GM12878 (cell line): Measurements from ENCODE around the gene RAB11FIP2. TPM values are rescaled to one million over a fixed set of nuclear protein-coding genes. Genes with fewer than 3 reads are reported as not detected.

Experiments
- ATAC-seq: fragments of 200-7000 bp; cut with Tn5 transposase; 3 replicates; pipeline ENCODE4 v1.9.1; 2020; ENCODE audit warnings: mild to moderate bottlenecking, moderate library complexity
- BruUV-seq: library from RNA; stranded (reverse); fragments of 400-500 nt; replicated peaks from 2 replicates; lab custom pipeline; 2021; lab: Mats Ljungman, UMichigan
- CTCF ChIA-PET: fragments of 300-600 bp; sonication (Branson Sonifier 250); formaldehyde crosslinking; extraction: SDS; loops from one replicate; lab custom pipeline; 2021; ENCODE audit warnings: inconsistent platforms; lab: Yijun Ruan, JAX
- POLR2A ChIA-PET: fragments of 350-600 bp; formaldehyde crosslinking; extraction: SDS; loops from one replicate; lab custom pipeline; 2021; ENCODE audit warnings: inconsistent platforms; lab: Charles Lee
- RAD21 ChIA-PET: fragments of 300-600 bp; sonication (Branson Sonifier 250); formaldehyde crosslinking; loops from one replicate; lab custom pipeline; 2023; ENCODE audit warnings: antibody characterized with exemption; ENCODE audit not compliant: unreplicated experiment; lab: Charles Lee
- SMC1A ChIA-PET: fragments of 300-600 bp; sonication (Branson Sonifier 250); formaldehyde crosslinking; loops from one replicate; lab custom pipeline; 2023; ENCODE audit not compliant: unreplicated experiment, uncharacterized antibody; lab: Charles Lee
- DNase-seq: peaks from one replicate; pipeline ENCODE4 v3.0.0-alpha.2; 2011; ENCODE audit warnings: low read depth, low spot score
- FAIRE-seq: peaks from 3 replicates; lab custom pipeline; 2011; peaks lifted over from hg19 to GRCh38; lab: Jason Lieb, UNC
- H2AFZ ChIP-seq: 2 replicates; pipeline ENCODE4 v1.6.0; 2011; ENCODE audit warnings: low read depth, low read length, control low read depth; ENCODE audit not compliant: control insufficient read depth
- H3K27ac ChIP-seq: 2 replicates; pipeline ENCODE4 v1.5.1; 2011; ENCODE audit warnings: control low read depth; ENCODE audit not compliant: control insufficient read depth, insufficient read depth
- H3K27me3 ChIP-seq, 2 experiments: replicated peaks in 1 of 2; 2 replicates each; pipeline versions ENCODE4 v1.6.0 to v1.6.1; 2011; ENCODE audit warnings: low read length in 1 of 2; ENCODE audit not compliant: control insufficient read depth in 2 of 2, insufficient read depth in 2 of 2
- H3K36me3 ChIP-seq, 2 experiments: 2 replicates each; pipeline ENCODE4 v1.5.1; 2011; ENCODE audit warnings: low read length in 1 of 2; ENCODE audit not compliant: control insufficient read depth in 2 of 2, insufficient read depth in 2 of 2
- H3K4me1 ChIP-seq: 2 replicates; pipeline ENCODE4 v1.6.1; 2011; ENCODE audit warnings: mild to moderate bottlenecking, low read length, moderate library complexity, mixed read lengths; ENCODE audit not compliant: control insufficient read depth, insufficient read depth
- H3K4me2 ChIP-seq: 2 replicates; pipeline ENCODE4 v1.6.0; 2011; ENCODE audit warnings: control low read depth; ENCODE audit not compliant: control insufficient read depth, insufficient read depth
- H3K4me3 ChIP-seq: fragments of 200-600 bp; sonication (generic); 2 replicates; pipeline ENCODE4 v1.5.1; 2016
- H3K79me2 ChIP-seq: 2 replicates; pipeline ENCODE4 v1.6.0; 2011; ENCODE audit warnings: low read length; ENCODE audit not compliant: control insufficient read depth, insufficient read depth
- H3K9ac ChIP-seq: 2 replicates; pipeline ENCODE4 v1.8.0; 2011; ENCODE audit warnings: low read length, control low read depth, mixed read lengths; ENCODE audit not compliant: control insufficient read depth, insufficient read depth
- H3K9me3 ChIP-seq: replicated peaks from 3 replicates; pipeline ENCODE4 v1.5.1; 2011; ENCODE audit warnings: mild to moderate bottlenecking, low read length; ENCODE audit not compliant: control insufficient read depth, insufficient read depth
- H4K20me1 ChIP-seq: 2 replicates; pipeline ENCODE4 v1.6.0; 2011; ENCODE audit not compliant: control insufficient read depth, insufficient read depth
- ATF2 ChIP-seq: IDR thresholded peaks from 2 replicates; pipeline ENCODE4 v1.6.1; 2012; ENCODE audit warnings: low read length, inconsistent platforms
- BCL11A ChIP-seq: IDR thresholded peaks from 2 replicates; pipeline ENCODE4 v1.6.1; 2011; ENCODE audit warnings: low read depth, low read length
- BMI1 ChIP-seq: fragments of 450-650 bp; IDR thresholded peaks from 2 replicates; pipeline ENCODE4 v1.6.1; 2016; ENCODE audit warnings: mild to moderate bottlenecking, moderate library complexity, borderline replicate concordance
- CEBPB ChIP-seq, 2 experiments: fragments of 150-350 bp in 1 of 2; IDR thresholded peaks; 2 replicates each; pipeline ENCODE4 v1.6.1; 2012 to 2014; ENCODE audit warnings: low read depth in 2 of 2, low read length in 2 of 2, borderline replicate concordance in 1 of 2, inconsistent platforms in 1 of 2
- CHD2 ChIP-seq: IDR thresholded peaks from 2 replicates; pipeline ENCODE4 v1.6.1; 2011; ENCODE audit warnings: low read depth, low read length, improper control_type of control experiment, borderline replicate concordance
- FOS ChIP-seq: IDR thresholded peaks from 3 replicates; pipeline ENCODE4 v1.6.1; 2011; ENCODE audit warnings: borderline replicate concordance; ENCODE audit not compliant: insufficient read length; ENCODE audit errors: extremely low read depth
- GATAD2B ChIP-seq: fragments of 450-650 bp; conservative IDR thresholded peaks from 2 replicates; pipeline ENCODE4 v1.6.1; 2017; ENCODE audit warnings: low read depth, mild to moderate bottlenecking, moderate library complexity
- NFXL1 ChIP-seq: fragments of 450-650 bp; IDR thresholded peaks from 2 replicates; pipeline ENCODE4 v1.6.1; 2017; ENCODE audit warnings: antibody characterized with exemption, mild to moderate bottlenecking, borderline replicate concordance
- NFYB ChIP-seq: IDR thresholded peaks from 2 replicates; pipeline ENCODE4 v1.6.1; 2011; ENCODE audit warnings: low read depth, mild to moderate bottlenecking, low read length, improper control_type of control experiment, moderate library complexity; ENCODE audit not compliant: insufficient read depth
- RB1 ChIP-seq: fragments of 450-650 bp; formaldehyde crosslinking; IDR thresholded peaks from 2 replicates; pipeline ENCODE4 v1.6.1; 2017; ENCODE audit warnings: mild to moderate bottlenecking, borderline replicate concordance
- SMC3 ChIP-seq: IDR thresholded peaks from 2 replicates; pipeline ENCODE4 v1.6.1; 2011; ENCODE audit warnings: low read length, improper control_type of control experiment, borderline replicate concordance
- SRF ChIP-seq, 2 experiments: IDR thresholded peaks; 2 replicates each; pipeline ENCODE4 v1.6.1; 2011; ENCODE audit warnings: low read depth in 2 of 2, low read length in 2 of 2, mild to moderate bottlenecking in 1 of 2, moderate library complexity in 1 of 2
- SUPT20H ChIP-seq: IDR thresholded peaks from 2 replicates; pipeline ENCODE4 v1.6.1; 2011; ENCODE audit warnings: low read depth, mild to moderate bottlenecking, low read length, moderate library complexity, borderline replicate concordance; ENCODE audit not compliant: control insufficient read depth
- TARDBP ChIP-seq: IDR thresholded peaks from 2 replicates; pipeline ENCODE4 v1.6.1; 2016; ENCODE audit warnings: borderline replicate concordance
- WGBS: methylation state at CpG from one replicate; pipeline ENCODE4 v1.1.6; 2016; ENCODE audit warnings: low lambda C conversion rate; ENCODE audit not compliant: insufficient replicate concordance, insufficient coverage; ENCODE audit errors: missing lambda C conversion rate; 5-methylcytosine and 5-hydroxymethylcytosine counted together
- in situ Hi-C: fragments of 300-500 bp; cut with MboI; formaldehyde crosslinking; loops from 9 replicates; pipeline ENCODE4 v1.14.3; 2018; ENCODE audit warnings: mixed read lengths
- intact Hi-C: fragments of 100-400 bp; cut with micrococcal nuclease; formaldehyde crosslinking; loops from one replicate; pipeline ENCODE4 v1.14.2; 2022; ENCODE audit not compliant: unreplicated experiment
- polyA plus RNA-seq, 11 experiments: library from polyadenylated mRNA; depleted of rRNA in 4 of 11; unstranded in 6 of 11; stranded (reverse) in 5 of 11; fragments of >200 nt; fragmentation: Nextera tagmentation in 4 of 11; fragmentation: Illumina TruSeq in 1 of 11; extraction: Ambion mirVana in 4 of 11; extraction: Trizol in 1 of 11; gene quantifications; 1 replicate in 1 of 11; 2 replicates in 10 of 11; pipeline versions ENCODE4 v1.2.1 to v1.2.3, GENCODE V29; 2011 to 2016; ENCODE audit warnings: inconsistent platforms in 2 of 11, missing spikeins in 2 of 11, low read depth in 1 of 11
- total RNA-seq, 4 experiments: library from RNA; depleted of rRNA in 3 of 4; stranded (reverse); fragments of >200 nt in 3 of 4; fragmentation: Illumina TruSeq in 1 of 4; extraction: Trizol in 1 of 4; gene quantifications; 2 replicates each; pipeline versions ENCODE4 v1.2.1 to v1.2.3, GENCODE V29; 2013 to 2021
- TF ChIP-seq, protein P1 (sequence below): IDR thresholded peaks from 2 replicates; pipeline ENCODE4 v1.6.1; 2011; ENCODE audit warnings: low read depth, low read length, improper control_type of control experiment, borderline replicate concordance
- TF ChIP-seq, protein P2 (sequence below): IDR thresholded peaks from 2 replicates; pipeline ENCODE4 v1.6.1; 2012; ENCODE audit warnings: mild to moderate bottlenecking, low read depth, low read length

RAB11FIP2 gene
- total and polyA plus RNA-seq, 10 of the 15 experiments (the other 5 are each of a cell fraction or from before 2014, with no cell fraction given): 1.8 to 16.7 (median 4.3) TPM

DNA sequence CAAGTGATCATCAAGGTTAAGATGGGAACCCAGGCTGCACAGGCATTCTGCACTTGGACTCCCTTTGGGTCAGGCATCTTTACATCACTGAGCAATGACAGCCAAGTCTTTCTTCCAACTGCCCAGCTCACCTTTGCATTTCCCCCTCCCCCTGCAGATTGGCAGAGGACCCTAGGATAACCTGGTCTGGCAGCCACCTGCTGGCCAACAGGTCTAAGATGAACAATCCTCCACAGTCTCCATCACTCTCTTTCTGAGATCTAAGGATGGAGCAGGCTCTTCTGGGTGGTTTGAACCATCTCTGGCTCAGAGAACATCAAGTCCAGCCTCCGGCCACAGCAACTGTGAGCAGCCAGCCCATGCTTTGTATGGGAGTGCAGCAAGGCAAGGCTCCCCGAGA, 75.8 kb downstream of the RAB11FIP2 start (continued):
- TF ChIP-seq ATF2 (no peak), GATAD2B (no peak), CEBPB (IDR thresholded peaks at IDR 0.05; ENCODE audit: borderline replicate concordance in 1 of 2, low read depth in 2 of 2, low read length in 2 of 2) (no peak), NFYB (no peak), SRF (IDR thresholded peaks at IDR 0.05; ENCODE audit: low read depth in 2 of 2, low read length in 2 of 2) (no peak), BMI1 (no peak), TARDBP (no peak), FOS (no peak), RB1 (no peak)
- TF ChIP-seq, protein P1, sequence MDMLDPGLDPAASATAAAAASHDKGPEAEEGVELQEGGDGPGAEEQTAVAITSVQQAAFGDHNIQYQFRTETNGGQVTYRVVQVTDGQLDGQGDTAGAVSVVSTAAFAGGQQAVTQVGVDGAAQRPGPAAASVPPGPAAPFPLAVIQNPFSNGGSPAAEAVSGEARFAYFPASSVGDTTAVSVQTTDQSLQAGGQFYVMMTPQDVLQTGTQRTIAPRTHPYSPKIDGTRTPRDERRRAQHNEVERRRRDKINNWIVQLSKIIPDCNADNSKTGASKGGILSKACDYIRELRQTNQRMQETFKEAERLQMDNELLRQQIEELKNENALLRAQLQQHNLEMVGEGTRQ: no peak

- Histone ChIP-seq H3K36me3 (no peaks in the 10 kb centered on the region), H3K4me2 (no peak overlapping the region), H3K27me3 (no peaks in the 10 kb centered on the region; a peak in 1 of 4 replicates), H3K27ac (no peak overlapping the region), H3K79me2 (no peaks in the 10 kb centered on the region), H3K9ac (no peak overlapping the region), H3K4me3 (no peak overlapping the region), H3K9me3 (no peaks in the 10 kb centered on the region), H2AFZ (no peak overlapping the region), H3K4me1 (no peaks in the 10 kb centered on the region), H4K20me1 (no peaks in the 10 kb centered on the region)
- ChIA-PET CTCF (interaction anchor here (1.6 kb wide), 1 partner anchor 13 kb away, joined by 3 read pairs; no protein-coding TSS in a partner anchor), RAD21 (no interaction called here), POLR2A (no interaction called here), SMC1A (no interaction called here)
- no peak for FAIRE-seq
- 0% methylated on average over 1 of the region's 1 CpG for WGBS
- no TSS peak for BruUV-seq
- no peak for ATAC-seq
- in situ Hi-C loops: no loop called here
- intact Hi-C loops: no loop called here
- no peak for DNase-seq
- TF ChIP-seq NFXL1: no peak
- TF ChIP-seq, protein P2, sequence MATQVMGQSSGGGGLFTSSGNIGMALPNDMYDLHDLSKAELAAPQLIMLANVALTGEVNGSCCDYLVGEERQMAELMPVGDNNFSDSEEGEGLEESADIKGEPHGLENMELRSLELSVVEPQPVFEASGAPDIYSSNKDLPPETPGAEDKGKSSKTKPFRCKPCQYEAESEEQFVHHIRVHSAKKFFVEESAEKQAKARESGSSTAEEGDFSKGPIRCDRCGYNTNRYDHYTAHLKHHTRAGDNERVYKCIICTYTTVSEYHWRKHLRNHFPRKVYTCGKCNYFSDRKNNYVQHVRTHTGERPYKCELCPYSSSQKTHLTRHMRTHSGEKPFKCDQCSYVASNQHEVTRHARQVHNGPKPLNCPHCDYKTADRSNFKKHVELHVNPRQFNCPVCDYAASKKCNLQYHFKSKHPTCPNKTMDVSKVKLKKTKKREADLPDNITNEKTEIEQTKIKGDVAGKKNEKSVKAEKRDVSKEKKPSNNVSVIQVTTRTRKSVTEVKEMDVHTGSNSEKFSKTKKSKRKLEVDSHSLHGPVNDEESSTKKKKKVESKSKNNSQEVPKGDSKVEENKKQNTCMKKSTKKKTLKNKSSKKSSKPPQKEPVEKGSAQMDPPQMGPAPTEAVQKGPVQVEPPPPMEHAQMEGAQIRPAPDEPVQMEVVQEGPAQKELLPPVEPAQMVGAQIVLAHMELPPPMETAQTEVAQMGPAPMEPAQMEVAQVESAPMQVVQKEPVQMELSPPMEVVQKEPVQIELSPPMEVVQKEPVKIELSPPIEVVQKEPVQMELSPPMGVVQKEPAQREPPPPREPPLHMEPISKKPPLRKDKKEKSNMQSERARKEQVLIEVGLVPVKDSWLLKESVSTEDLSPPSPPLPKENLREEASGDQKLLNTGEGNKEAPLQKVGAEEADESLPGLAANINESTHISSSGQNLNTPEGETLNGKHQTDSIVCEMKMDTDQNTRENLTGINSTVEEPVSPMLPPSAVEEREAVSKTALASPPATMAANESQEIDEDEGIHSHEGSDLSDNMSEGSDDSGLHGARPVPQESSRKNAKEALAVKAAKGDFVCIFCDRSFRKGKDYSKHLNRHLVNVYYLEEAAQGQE: no peak
- no peak for TF ChIP-seq NFYB
- TF ChIP-seq BCL11A: no peak
- TF ChIP-seq SUPT20H: no peak
- no peak for TF ChIP-seq CHD2
- TF ChIP-seq SMC3: no peak
Measured at GRCh38 chr10:117969592-117969991, 77.1 kb downstream of the RAB11FIP2 start.
